ENCODE results near the gene FIBCD1. TPM values are rescaled to one million over a fixed set of nuclear protein-coding genes. Genes with fewer than 3 reads are reported as not detected.

FIBCD1 gene
- total RNA-seq, 1 experiment from 2014 or later, result 1.4 TPM

DNA sequence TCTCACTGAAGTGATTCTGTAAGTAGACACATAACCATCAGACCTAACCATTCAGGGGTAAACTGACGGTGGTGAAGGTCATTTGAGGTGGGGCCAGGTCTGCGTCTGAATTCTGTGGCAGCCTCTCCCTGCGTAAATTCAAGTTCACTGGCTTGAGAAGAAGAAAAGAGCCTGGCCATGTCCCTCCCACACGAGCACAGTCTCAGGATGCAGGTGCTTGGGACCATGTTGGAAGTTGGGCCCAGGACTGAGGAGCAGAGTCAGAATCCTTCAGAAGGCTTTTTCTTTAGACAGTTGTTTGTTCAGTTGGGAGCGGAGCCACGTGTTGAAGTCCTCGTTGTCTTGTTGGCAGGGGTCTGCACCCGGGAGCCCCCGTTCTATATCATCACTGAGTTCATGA lies 66.5 kb downstream of the FIBCD1 start:
- Mint-ChIP-seq H3K27ac (ENCODE audit: unreplicated experiment) (no peak overlapping the region), H3K4me1 (ENCODE audit: low read depth, unreplicated experiment) (no peaks in the 10 kb centered on the region), H3K36me3 (ENCODE audit: insufficient read depth, unreplicated experiment) (peaks cover 10% of the 10 kb centered on the region), H3K9me3 (ENCODE audit: low read depth, unreplicated experiment) (no peaks in the 10 kb centered on the region), H3K27me3 (ENCODE audit: unreplicated experiment) (no peaks in the 10 kb centered on the region), H3K4me3 (ENCODE audit: low read depth, unreplicated experiment) (no peak overlapping the region)
- BruUV-seq (replicated peaks), result no TSS peak
- intact Hi-C loops (cut with micrococcal nuclease; ENCODE audit: unreplicated experiment), result no loop called here
- CTCF ChIA-PET, result no interaction called here
- DNase-seq, result no peak
- TF ChIP-seq, protein P1, sequence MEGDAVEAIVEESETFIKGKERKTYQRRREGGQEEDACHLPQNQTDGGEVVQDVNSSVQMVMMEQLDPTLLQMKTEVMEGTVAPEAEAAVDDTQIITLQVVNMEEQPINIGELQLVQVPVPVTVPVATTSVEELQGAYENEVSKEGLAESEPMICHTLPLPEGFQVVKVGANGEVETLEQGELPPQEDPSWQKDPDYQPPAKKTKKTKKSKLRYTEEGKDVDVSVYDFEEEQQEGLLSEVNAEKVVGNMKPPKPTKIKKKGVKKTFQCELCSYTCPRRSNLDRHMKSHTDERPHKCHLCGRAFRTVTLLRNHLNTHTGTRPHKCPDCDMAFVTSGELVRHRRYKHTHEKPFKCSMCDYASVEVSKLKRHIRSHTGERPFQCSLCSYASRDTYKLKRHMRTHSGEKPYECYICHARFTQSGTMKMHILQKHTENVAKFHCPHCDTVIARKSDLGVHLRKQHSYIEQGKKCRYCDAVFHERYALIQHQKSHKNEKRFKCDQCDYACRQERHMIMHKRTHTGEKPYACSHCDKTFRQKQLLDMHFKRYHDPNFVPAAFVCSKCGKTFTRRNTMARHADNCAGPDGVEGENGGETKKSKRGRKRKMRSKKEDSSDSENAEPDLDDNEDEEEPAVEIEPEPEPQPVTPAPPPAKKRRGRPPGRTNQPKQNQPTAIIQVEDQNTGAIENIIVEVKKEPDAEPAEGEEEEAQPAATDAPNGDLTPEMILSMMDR (IDR thresholded peaks at IDR 0.05; ENCODE audit: unreplicated experiment), result no peak

DNA sequence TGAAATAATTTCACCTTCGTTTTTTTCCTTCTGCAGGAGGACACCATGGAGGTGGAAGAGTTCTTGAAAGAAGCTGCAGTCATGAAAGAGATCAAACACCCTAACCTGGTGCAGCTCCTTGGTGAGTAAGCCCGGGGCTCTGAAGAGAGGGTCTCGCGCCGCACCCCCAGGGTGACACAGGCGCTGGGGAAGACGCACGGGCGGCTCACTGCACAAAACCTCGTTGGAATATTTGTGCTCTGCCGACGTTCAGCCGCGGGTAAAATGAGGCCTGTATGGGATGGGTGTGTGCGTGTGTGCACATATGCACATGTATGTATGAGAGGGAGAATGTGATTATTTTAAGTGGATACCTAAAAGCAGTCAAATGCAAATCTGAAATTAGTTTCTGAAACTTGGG lies 67.0 kb downstream of the FIBCD1 start:
- no TSS peak for BruUV-seq (replicated peaks)
- Mint-ChIP-seq H3K36me3 (ENCODE audit: insufficient read depth, unreplicated experiment) (peaks cover 8% of the 10 kb centered on the region), H3K27me3 (ENCODE audit: unreplicated experiment) (no peaks in the 10 kb centered on the region), H3K4me3 (ENCODE audit: low read depth, unreplicated experiment) (no peak overlapping the region), H3K4me1 (ENCODE audit: low read depth, unreplicated experiment) (no peaks in the 10 kb centered on the region), H3K27ac (ENCODE audit: unreplicated experiment) (no peak overlapping the region), H3K9me3 (ENCODE audit: low read depth, unreplicated experiment) (no peaks in the 10 kb centered on the region)
- CTCF ChIA-PET, result no interaction called here
- intact Hi-C loops (cut with micrococcal nuclease; ENCODE audit: unreplicated experiment), result no loop called here
- no peak for DNase-seq
- TF ChIP-seq, protein P1 (IDR thresholded peaks at IDR 0.05; ENCODE audit: unreplicated experiment), result no peak

DNA sequence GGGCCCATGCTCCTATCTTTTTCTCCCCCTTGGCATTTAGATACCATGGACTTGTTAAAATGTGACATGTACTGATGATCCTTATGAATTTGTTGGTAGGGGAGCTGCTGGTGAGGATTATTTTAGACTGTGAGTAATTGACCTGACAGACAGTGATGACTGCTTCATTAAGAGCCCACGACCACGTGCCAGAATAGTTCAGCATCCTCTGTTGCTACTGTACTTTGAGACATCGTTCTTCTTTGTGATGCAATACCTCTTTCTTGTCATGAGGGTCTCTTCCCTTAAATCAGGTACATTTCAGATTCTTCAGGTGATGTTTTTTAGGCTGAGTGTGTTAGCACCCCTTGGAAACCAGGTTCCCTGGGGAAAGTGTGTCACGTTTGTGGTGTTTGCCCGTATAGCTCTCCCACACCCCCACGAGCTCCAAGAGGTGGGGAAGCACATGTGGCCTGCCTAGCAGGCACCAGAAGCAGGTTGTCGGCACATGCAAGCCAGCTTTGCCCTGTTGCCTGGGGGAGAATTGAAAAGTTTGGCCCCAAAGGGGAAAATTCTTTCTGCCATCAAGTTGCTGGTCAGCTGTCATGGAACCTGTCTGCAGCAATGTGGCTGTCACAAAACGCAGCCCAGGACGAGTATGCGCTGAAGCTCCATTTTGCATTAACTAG lies 67.5 kb downstream of the FIBCD1 start:
- no peak overlapping the region for H3K4me3 Mint-ChIP-seq (ENCODE audit: low read depth, unreplicated experiment)
- no TSS peak for BruUV-seq (replicated peaks)
- H3K9me3 Mint-ChIP-seq (ENCODE audit: low read depth, unreplicated experiment), result no peaks in the 10 kb centered on the region
- intact Hi-C loops (cut with micrococcal nuclease; ENCODE audit: unreplicated experiment), result no loop called here
- DNase-seq, result no peak
- CTCF ChIA-PET, result no interaction called here
- peaks cover 1% of the 10 kb centered on the region for H3K4me1 Mint-ChIP-seq (ENCODE audit: low read depth, unreplicated experiment)
- peaks cover 10% of the 10 kb centered on the region for H3K36me3 Mint-ChIP-seq (ENCODE audit: insufficient read depth, unreplicated experiment)
- no peaks in the 10 kb centered on the region for H3K27me3 Mint-ChIP-seq (ENCODE audit: unreplicated experiment)
- no peak overlapping the region for H3K27ac Mint-ChIP-seq (ENCODE audit: unreplicated experiment)
- TF ChIP-seq, protein P1 (IDR thresholded peaks at IDR 0.05; ENCODE audit: unreplicated experiment), result no peak

GRCh38 chr9:130870491-130871381 lies 68.3 kb downstream of the FIBCD1 start:
- Mint-ChIP-seq H3K36me3 (ENCODE audit: insufficient read depth, unreplicated experiment) (peaks cover 15% of the 10 kb centered on the region), H3K9me3 (ENCODE audit: low read depth, unreplicated experiment) (no peaks in the 10 kb centered on the region), H3K4me1 (ENCODE audit: low read depth, unreplicated experiment) (peaks cover 8% of the 10 kb centered on the region), H3K27me3 (ENCODE audit: unreplicated experiment) (no peaks in the 10 kb centered on the region), H3K4me3 (ENCODE audit: low read depth, unreplicated experiment) (no peak overlapping the region), H3K27ac (ENCODE audit: unreplicated experiment) (no peak overlapping the region)
- CTCF ChIA-PET, result interaction anchor here (1.4 to 1.8 kb wide), 3 partner anchors 70 to 176 kb away, joined by 3 to 9 read pairs (median 4); no protein-coding TSS in a partner anchor
- TF ChIP-seq, protein P1 (IDR thresholded peaks at IDR 0.05; ENCODE audit: unreplicated experiment), result no peak
- no peak for DNase-seq
- no TSS peak for BruUV-seq (replicated peaks)
- intact Hi-C loops (cut with micrococcal nuclease; ENCODE audit: unreplicated experiment), result no loop called here

Measured in Calu3 (cell line).